K562 (cell line): ENCODE measurements around the gene SLC25A14. TPM values are rescaled to one million over a fixed set of nuclear protein-coding genes. Genes with fewer than 3 reads are reported as not detected.

Experiments
- ATAC-seq: fragments of 200-7000 bp; cut with Tn5 transposase; 3 replicates; pipeline ENCODE4 v1.9.1; 2020; ENCODE audit warnings: moderate library complexity
- BruUV-seq: library from RNA; stranded (reverse); fragments of 400-500 nt; replicated peaks from 2 replicates; lab custom pipeline; 2021; lab: Mats Ljungman, UMichigan
- CTCF ChIA-PET: fragments of 300-600 bp; formaldehyde crosslinking; extraction: SDS; loops from one replicate; lab custom pipeline; 2021; ENCODE audit warnings: low intra/inter-chr PET ratio; lab: Yijun Ruan, JAX
- POLR2A ChIA-PET: fragments of 300-600, 350-650 bp; sonication (Branson Sonifier 250); formaldehyde crosslinking; extraction: SDS; loops from one replicate; lab custom pipeline; 2021; ENCODE audit warnings: antibody characterized with exemption, inconsistent platforms; lab: Yijun Ruan, JAX
- DNase-seq, 4 experiments: peaks; one replicate each; pipeline versions ENCODE4 v3.0.0 to v3.0.0-alpha.2; 2011 to 2018; ENCODE audit warnings: low spot score in 3 of 4, mixed read lengths in 3 of 4; ENCODE audit errors: extremely low read depth in 1 of 4
- FAIRE-seq: peaks from 2 replicates; lab custom pipeline; 2011; peaks lifted over from hg19 to GRCh38; lab: Jason Lieb, UNC
- H2AFZ ChIP-seq: 2 replicates; pipeline ENCODE4 v1.6.0; 2011; ENCODE audit warnings: low read depth, low read length, control low read depth, inconsistent platforms
- H3K27ac ChIP-seq: fragments of 200-600 bp; 3 replicates; pipeline ENCODE4 v1.8.0; 2011; ENCODE audit warnings: low read depth, mild to moderate bottlenecking, control low read depth, inconsistent platforms, low read length, moderate library complexity, mixed read lengths; ENCODE audit errors: extremely low read depth
- H3K27me3 ChIP-seq, 2 experiments: fragments of 300-600 bp in 1 of 2; 2 replicates in 1 of 2; 3 replicates in 1 of 2; pipeline versions ENCODE4 v1.6.0 to v1.8.0; 2011; ENCODE audit warnings: inconsistent platforms in 2 of 2, low read length in 2 of 2, mild to moderate bottlenecking in 1 of 2, mixed read lengths in 1 of 2, moderate library complexity in 1 of 2; ENCODE audit not compliant: control insufficient read depth in 2 of 2, insufficient read depth in 2 of 2
- H3K36me3 ChIP-seq: fragments of 300-600 bp; 3 replicates; pipeline ENCODE4 v1.8.0; 2011; ENCODE audit warnings: mild to moderate bottlenecking, low read length, inconsistent platforms; ENCODE audit not compliant: control insufficient read depth, insufficient read depth
- H3K4me1 ChIP-seq, 2 experiments: fragments of 200-600 bp in 1 of 2; replicated peaks in 1 of 2; 2 replicates in 1 of 2; 3 replicates in 1 of 2; pipeline versions ENCODE4 v1.5.1 to v1.8.0; 2011; ENCODE audit warnings: inconsistent platforms in 2 of 2, low read length in 2 of 2, mild to moderate bottlenecking in 1 of 2, mixed read lengths in 1 of 2, moderate library complexity in 1 of 2; ENCODE audit not compliant: control insufficient read depth in 2 of 2, insufficient read depth in 2 of 2
- H3K4me2 ChIP-seq: 2 replicates; pipeline ENCODE4 v1.6.1; 2011; ENCODE audit warnings: low read length, control low read depth, inconsistent platforms, mixed read lengths; ENCODE audit not compliant: insufficient read depth
- H3K4me3 ChIP-seq: fragments of 200-600 bp; sonication (generic), shearing (Covaris generic); 2 replicates; pipeline ENCODE4 v1.5.1; 2016; ENCODE audit warnings: control low read depth, inconsistent platforms
- H3K79me2 ChIP-seq: fragments of 200-600 bp; 3 replicates; pipeline ENCODE4 v1.8.0; 2011; ENCODE audit warnings: low read length, inconsistent platforms; ENCODE audit not compliant: control insufficient read depth, insufficient read depth
- H3K9ac ChIP-seq, 2 experiments: 2 replicates each; pipeline versions ENCODE4 v1.6.0 to v1.6.1; 2011; ENCODE audit warnings: low read depth in 2 of 2, low read length in 2 of 2, control low read depth in 1 of 2, inconsistent platforms in 1 of 2, mild to moderate bottlenecking in 1 of 2, mixed read lengths in 1 of 2; ENCODE audit not compliant: insufficient read depth in 1 of 2
- H3K9me1 ChIP-seq: one replicate; pipeline ENCODE4 v1.6.0; 2011; ENCODE audit warnings: inconsistent platforms, mild to moderate bottlenecking, low read length, moderate library complexity; ENCODE audit not compliant: control insufficient read depth, insufficient read depth
- H3K9me3 ChIP-seq: replicated peaks from 2 replicates; pipeline ENCODE4 v1.5.1; 2011; ENCODE audit warnings: low read depth, low read length, inconsistent platforms; ENCODE audit not compliant: control insufficient read depth, insufficient read depth
- H4K20me1 ChIP-seq: replicated peaks from 2 replicates; pipeline ENCODE4 v1.6.1; 2011; ENCODE audit warnings: low read length, inconsistent platforms, mixed read lengths; ENCODE audit not compliant: control insufficient read depth, insufficient read depth
- MGA ChIP-seq: fragments of 450-650 bp; IDR thresholded peaks from 2 replicates; pipeline ENCODE4 v1.6.1; 2016; ENCODE audit warnings: mild to moderate bottlenecking, moderate library complexity
- NCOR1 ChIP-seq: fragments of 450-650 bp; IDR thresholded peaks from 2 replicates; pipeline ENCODE4 v1.6.1; 2016; ENCODE audit warnings: mild to moderate bottlenecking, moderate library complexity
- RCOR1 ChIP-seq, 2 experiments: IDR thresholded peaks; 2 replicates each; pipeline ENCODE4 v1.6.1; 2012; ENCODE audit warnings: low read depth in 2 of 2, low read length in 2 of 2, borderline replicate concordance in 1 of 2, improper control_type of control experiment in 1 of 2
- SMARCE1 ChIP-seq: fragments of 450-650 bp; IDR thresholded peaks from 2 replicates; pipeline ENCODE4 v1.7.1; 2016; ENCODE audit warnings: mild to moderate bottlenecking
- TAL1 ChIP-seq: fragments of 450-650 bp; IDR thresholded peaks from 2 replicates; pipeline ENCODE4 v1.6.1; 2016; ENCODE audit warnings: mild to moderate bottlenecking
- YY1 ChIP-seq, 3 experiments: IDR thresholded peaks; 2 replicates each; pipeline ENCODE4 v1.6.1; 2011; ENCODE audit warnings: low read length in 2 of 3, mild to moderate bottlenecking in 2 of 3, moderate library complexity in 2 of 3, borderline replicate concordance in 1 of 3, control low read depth in 1 of 3, low read depth in 1 of 3; ENCODE audit not compliant: insufficient read depth in 3 of 3, insufficient replicate concordance in 2 of 3, control insufficient read depth in 1 of 3, insufficient read length in 1 of 3; ENCODE audit errors: extremely low read depth in 1 of 3
- ZFX ChIP-seq: sonication (generic); formaldehyde crosslinking; IDR thresholded peaks from 2 replicates; pipeline ENCODE4 v1.8.0; 2022; ENCODE audit warnings: mild to moderate bottlenecking, missing genetic modification reagents, moderate library complexity
- WGBS: fragments of 100-300 bp; shearing (Covaris generic); methylation state at CpG from one replicate; pipeline ENCODE4 v1.1.6; 2016; ENCODE audit warnings: low coverage, mixed read lengths; ENCODE audit not compliant: insufficient coverage; ENCODE audit errors: missing lambda C conversion rate; 5-methylcytosine and 5-hydroxymethylcytosine counted together
- in situ Hi-C: fragments of 300-500 bp; cut with MboI; formaldehyde crosslinking; loops from 4 replicates; pipeline ENCODE4 v1.15.0; 2018; ENCODE audit warnings: inconsistent platforms, mixed read lengths
- intact Hi-C: fragments of 100-400 bp; cut with micrococcal nuclease; formaldehyde crosslinking; loops from 2 replicates; pipeline ENCODE4 v1.14.2; 2022
- polyA plus RNA-seq, 8 experiments: library from polyadenylated mRNA; depleted of rRNA in 4 of 8; stranded (reverse) in 5 of 8; unstranded in 3 of 8; fragments of >200 nt; fragmentation: Nextera tagmentation in 2 of 8; fragmentation: Illumina TruSeq in 1 of 8; extraction: Ambion mirVana in 2 of 8; extraction: Trizol in 1 of 8; gene quantifications; 2 replicates each; pipeline versions ENCODE4 v1.2.1 to v1.2.3, GENCODE V29; 2011 to 2014; ENCODE audit warnings: inconsistent platforms in 1 of 8, missing spikeins in 1 of 8
- total RNA-seq, 7 experiments: library from RNA; depleted of rRNA in 6 of 7; stranded (reverse); fragments of >200 nt in 6 of 7; fragmentation: Illumina TruSeq in 2 of 7; extraction: Trizol in 2 of 7; gene quantifications; 2 replicates each; pipeline versions ENCODE4 v1.2.1 to v1.2.3, GENCODE V29; 2011 to 2021; ENCODE audit warnings: low replicate concordance in 1 of 7

The SLC25A14 gene
- total and polyA plus RNA-seq, 9 of the 15 experiments (the other 6 are each of a cell fraction or from before 2014, with no cell fraction given): 9.5 to 33.3 (median 15.8) TPM

- Histone ChIP-seq H3K4me1 (peaks cover 4 to 37% of the 10 kb centered on the region in 2 experiments; a peak in 3 of 5 replicates), H3K9me1 (no peaks in the 10 kb centered on the region), H4K20me1 (no peaks in the 10 kb centered on the region), H3K27ac (peak overlapping the region; percentile 75), H3K4me2 (peak overlapping the region; percentile 32; the same call in 1 of the 2 replicates), H3K27me3 (no peaks in the 10 kb centered on the region), H3K9me3 (no peaks in the 10 kb centered on the region), H3K36me3 (peaks cover 16% of the 10 kb centered on the region; the same call in 1 of the 3 replicates), H3K4me3 (no peak overlapping the region), H3K79me2 (no peaks in the 10 kb centered on the region), H2AFZ (peak overlapping the region; percentile 79), H3K9ac (peak overlapping the region in 1 of 2 experiments; percentile 20; a peak in 2 of 4 replicates)
- FAIRE-seq (peak; percentile 94), ATAC-seq (peak; percentile 84), DNase-seq (peak; percentile 48 to 80 (median 66))
- in situ Hi-C loops (no loop called here), intact Hi-C loops (no loop called here)
- POLR2A ChIA-PET: no interaction called here
- no TSS peak for BruUV-seq
- 4% methylated on average over 2 of the region's 2 CpGs for WGBS
- CTCF ChIA-PET: no interaction called here
- TF ChIP-seq NCOR1 (peak; percentile 68), SMARCE1 (peak; percentile 21; the same call in 1 of the 2 replicates), RCOR1 (IDR thresholded peaks at IDR 0.05; ENCODE audit: borderline replicate concordance in 1 of 2, low read depth in 2 of 2, low read length in 2 of 2) (0 out of 4 replicates have a peak, but pooled peaks of 1 of the 2 experiments have one; percentile 48), YY1 (IDR thresholded peaks at IDR 0.05; ENCODE audit: borderline replicate concordance in 1 of 3, control insufficient read depth in 1 of 3, extremely low read depth in 1 of 3, insufficient read depth in 3 of 3, insufficient read length in 1 of 3, insufficient replicate concordance in 2 of 3, low read depth in 1 of 3, low read length in 2 of 3) (peak in 1 of 3 experiments; percentile 72), MGA (peak; percentile 30; the same call in 1 of the 2 replicates), ZFX (CRISPR knock-in tag) (peak; percentile 71), TAL1 (peak; percentile 48; the same call in 1 of the 2 replicates)
Measured at GRCh38 chrX:130418066-130418465, 78.3 kb downstream of the SLC25A14 start.
